SK-N-SH treated with all-trans-retinoic acid at 6 μM for 48 hours (cell line): Measurements from ENCODE around the gene SUCLA2.

ENCODE experiments used
- ATAC-seq: fragments of 200-7000 bp; cut with Tn5 transposase; 3 replicates; pipeline ENCODE4 v1.9.1; 2020; ENCODE audit warnings: mild to moderate bottlenecking, moderate library complexity
- ARNTL ChIP-seq: fragments of 450-650 bp; formaldehyde crosslinking; IDR thresholded peaks from 2 replicates; pipeline ENCODE4 v1.5.0; 2020; ENCODE audit warnings: low read depth, mild to moderate bottlenecking, moderate library complexity, borderline replicate concordance
- BACH2 ChIP-seq: fragments of 250-450 bp; sonication (Bioruptor Pico); IDR thresholded peaks from 2 replicates; pipeline ENCODE4 v1.9.0; 2021; ENCODE audit warnings: mild to moderate bottlenecking, borderline replicate concordance
- CSDC2 ChIP-seq: fragments of 250-450 bp; sonication (Bioruptor Pico); IDR thresholded peaks from 2 replicates; pipeline ENCODE4 v1.5.0; 2020; ENCODE audit warnings: mild to moderate bottlenecking, moderate library complexity
- ESRRG ChIP-seq: fragments of 250-450 bp; sonication (Bioruptor Pico); IDR thresholded peaks from 2 replicates; pipeline ENCODE4 v1.6.1; 2021; ENCODE audit warnings: mild to moderate bottlenecking
- GLIS3 ChIP-seq: fragments of 250-450 bp; sonication (Bioruptor Pico); IDR thresholded peaks from 2 replicates; pipeline ENCODE4 v1.5.0; 2020; ENCODE audit warnings: mild to moderate bottlenecking, moderate library complexity
- OSR1 ChIP-seq: fragments of 250-450 bp; sonication (Bioruptor Pico); IDR thresholded peaks from 2 replicates; pipeline ENCODE4 v1.8.0; 2022; ENCODE audit warnings: moderate library complexity, mild to moderate bottlenecking, inconsistent platforms
- PPARA ChIP-seq: fragments of 250-450 bp; sonication (Bioruptor Pico); IDR thresholded peaks from 2 replicates; pipeline ENCODE4 v1.5.0; 2020; ENCODE audit warnings: mild to moderate bottlenecking, borderline replicate concordance
- RARB ChIP-seq: fragments of 250-450 bp; sonication (Bioruptor Pico); IDR thresholded peaks from 2 replicates; pipeline ENCODE4 v1.8.0; 2021; ENCODE audit warnings: mild to moderate bottlenecking, moderate library complexity
- SNAI2 ChIP-seq: fragments of 250-450 bp; sonication (Bioruptor Pico); IDR thresholded peaks from 2 replicates; pipeline ENCODE4 v1.5.0; 2020; ENCODE audit warnings: mild to moderate bottlenecking, moderate library complexity
- TOX ChIP-seq: fragments of 250-450 bp; sonication (Bioruptor Pico); IDR thresholded peaks from 2 replicates; pipeline ENCODE4 v1.8.0; 2021; ENCODE audit warnings: mild to moderate bottlenecking, moderate library complexity, borderline replicate concordance
- ZC3H10 ChIP-seq: fragments of 250-450 bp; sonication (Bioruptor Pico); IDR thresholded peaks from 2 replicates; pipeline ENCODE4 v1.5.1; 2021; ENCODE audit warnings: mild to moderate bottlenecking, moderate library complexity
- ZFP3 ChIP-seq: fragments of 250-450 bp; sonication (Bioruptor Pico); IDR thresholded peaks from 2 replicates; pipeline ENCODE4 v1.5.0; 2020; ENCODE audit warnings: mild to moderate bottlenecking, moderate library complexity
- ZFP30 ChIP-seq: fragments of 450-650 bp; formaldehyde crosslinking; IDR thresholded peaks from 2 replicates; pipeline ENCODE4 v1.5.0; 2022; ENCODE audit warnings: mild to moderate bottlenecking, moderate library complexity
- ZNF565 ChIP-seq: fragments of 450-650 bp; formaldehyde crosslinking; conservative IDR thresholded peaks from 2 replicates; pipeline ENCODE4 v1.5.0; 2020; ENCODE audit warnings: low read depth, mild to moderate bottlenecking, moderate library complexity
- ZNF70 ChIP-seq: fragments of 450-650 bp; formaldehyde crosslinking; IDR thresholded peaks from 2 replicates; pipeline ENCODE4 v1.5.0; 2020; ENCODE audit warnings: mild to moderate bottlenecking, moderate library complexity
- ZNF8 ChIP-seq: fragments of 450-650 bp; formaldehyde crosslinking; IDR thresholded peaks from 2 replicates; pipeline ENCODE4 v1.5.0; 2020; ENCODE audit warnings: mild to moderate bottlenecking, moderate library complexity
- TF ChIP-seq, protein P1 (sequence below): fragments of 250-450 bp; sonication (Bioruptor Pico); IDR thresholded peaks from 2 replicates; pipeline ENCODE4 v1.8.0; 2021; ENCODE audit warnings: low read depth, mild to moderate bottlenecking, moderate library complexity, borderline replicate concordance
- TF ChIP-seq, protein P2 (sequence below): fragments of 250-450 bp; sonication (Bioruptor Pico); IDR thresholded peaks from 2 replicates; pipeline ENCODE4 v1.5.1; 2020; ENCODE audit warnings: low read depth, mild to moderate bottlenecking, moderate library complexity
- TF ChIP-seq, protein P3 (sequence below): fragments of 250-450 bp; sonication (Bioruptor Pico); IDR thresholded peaks from 2 replicates; pipeline ENCODE4 v1.8.0; 2020; ENCODE audit warnings: mild to moderate bottlenecking, moderate library complexity, borderline replicate concordance
- TF ChIP-seq, protein P4 (sequence below): fragments of 250-450 bp; sonication (Bioruptor Pico); IDR thresholded peaks from 2 replicates; pipeline ENCODE4 v1.5.1; 2021; ENCODE audit warnings: mild to moderate bottlenecking, moderate library complexity
- TF ChIP-seq, protein P5 (sequence below): fragments of 250-450 bp; sonication (Bioruptor Pico); IDR thresholded peaks from 2 replicates; pipeline ENCODE4 v1.5.0; 2020; ENCODE audit warnings: mild to moderate bottlenecking, moderate library complexity

The SUCLA2 gene

DNA sequence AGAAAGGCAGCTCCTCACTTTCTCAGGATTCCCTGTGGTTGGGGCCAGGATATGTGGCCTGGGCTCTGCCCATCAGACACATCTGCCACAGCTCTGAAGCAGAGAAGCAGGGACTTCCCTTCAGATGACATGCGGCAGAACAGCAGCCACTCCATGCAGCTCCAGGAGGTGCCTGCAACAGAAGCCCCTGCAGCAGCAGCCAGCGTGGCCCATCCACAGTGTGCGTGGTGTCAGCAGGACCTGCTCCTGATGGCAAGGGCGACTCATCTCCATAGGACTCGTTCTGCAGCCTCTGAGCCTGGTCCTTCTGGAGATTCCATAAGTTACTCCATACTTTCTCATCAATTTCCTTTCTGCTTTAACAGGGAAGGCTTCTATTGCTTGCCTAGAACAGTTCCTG is 105.0 kb downstream of the SUCLA2 start:
- no peak for ATAC-seq
- TF ChIP-seq, protein P1, sequence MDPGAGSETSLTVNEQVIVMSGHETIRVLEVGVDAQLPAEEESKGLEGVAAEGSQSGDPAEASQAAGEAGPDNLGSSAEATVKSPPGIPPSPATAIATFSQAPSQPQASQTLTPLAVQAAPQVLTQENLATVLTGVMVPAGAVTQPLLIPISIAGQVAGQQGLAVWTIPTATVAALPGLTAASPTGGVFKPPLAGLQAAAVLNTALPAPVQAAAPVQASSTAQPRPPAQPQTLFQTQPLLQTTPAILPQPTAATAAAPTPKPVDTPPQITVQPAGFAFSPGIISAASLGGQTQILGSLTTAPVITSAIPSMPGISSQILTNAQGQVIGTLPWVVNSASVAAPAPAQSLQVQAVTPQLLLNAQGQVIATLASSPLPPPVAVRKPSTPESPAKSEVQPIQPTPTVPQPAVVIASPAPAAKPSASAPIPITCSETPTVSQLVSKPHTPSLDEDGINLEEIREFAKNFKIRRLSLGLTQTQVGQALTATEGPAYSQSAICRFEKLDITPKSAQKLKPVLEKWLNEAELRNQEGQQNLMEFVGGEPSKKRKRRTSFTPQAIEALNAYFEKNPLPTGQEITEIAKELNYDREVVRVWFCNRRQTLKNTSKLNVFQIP (CRISPR knock-in tag), result no peak
- TF ChIP-seq, protein P2, sequence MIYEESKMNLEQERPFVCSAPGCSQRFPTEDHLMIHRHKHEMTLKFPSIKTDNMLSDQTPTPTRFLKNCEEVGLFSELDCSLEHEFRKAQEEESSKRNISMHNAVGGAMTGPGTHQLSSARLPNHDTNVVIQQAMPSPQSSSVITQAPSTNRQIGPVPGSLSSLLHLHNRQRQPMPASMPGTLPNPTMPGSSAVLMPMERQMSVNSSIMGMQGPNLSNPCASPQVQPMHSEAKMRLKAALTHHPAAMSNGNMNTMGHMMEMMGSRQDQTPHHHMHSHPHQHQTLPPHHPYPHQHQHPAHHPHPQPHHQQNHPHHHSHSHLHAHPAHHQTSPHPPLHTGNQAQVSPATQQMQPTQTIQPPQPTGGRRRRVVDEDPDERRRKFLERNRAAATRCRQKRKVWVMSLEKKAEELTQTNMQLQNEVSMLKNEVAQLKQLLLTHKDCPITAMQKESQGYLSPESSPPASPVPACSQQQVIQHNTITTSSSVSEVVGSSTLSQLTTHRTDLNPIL (CRISPR knock-in tag), result no peak
- TF ChIP-seq BACH2 (no peak), PPARA (no peak), TOX (no peak), ZFP3 (CRISPR knock-in tag) (no peak)
- TF ChIP-seq, protein P3, sequence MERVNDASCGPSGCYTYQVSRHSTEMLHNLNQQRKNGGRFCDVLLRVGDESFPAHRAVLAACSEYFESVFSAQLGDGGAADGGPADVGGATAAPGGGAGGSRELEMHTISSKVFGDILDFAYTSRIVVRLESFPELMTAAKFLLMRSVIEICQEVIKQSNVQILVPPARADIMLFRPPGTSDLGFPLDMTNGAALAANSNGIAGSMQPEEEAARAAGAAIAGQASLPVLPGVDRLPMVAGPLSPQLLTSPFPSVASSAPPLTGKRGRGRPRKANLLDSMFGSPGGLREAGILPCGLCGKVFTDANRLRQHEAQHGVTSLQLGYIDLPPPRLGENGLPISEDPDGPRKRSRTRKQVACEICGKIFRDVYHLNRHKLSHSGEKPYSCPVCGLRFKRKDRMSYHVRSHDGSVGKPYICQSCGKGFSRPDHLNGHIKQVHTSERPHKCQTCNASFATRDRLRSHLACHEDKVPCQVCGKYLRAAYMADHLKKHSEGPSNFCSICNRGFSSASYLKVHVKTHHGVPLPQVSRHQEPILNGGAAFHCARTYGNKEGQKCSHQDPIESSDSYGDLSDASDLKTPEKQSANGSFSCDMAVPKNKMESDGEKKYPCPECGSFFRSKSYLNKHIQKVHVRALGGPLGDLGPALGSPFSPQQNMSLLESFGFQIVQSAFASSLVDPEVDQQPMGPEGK, result no peak
- TF ChIP-seq, all 23 proteins: peak for 0

DNA sequence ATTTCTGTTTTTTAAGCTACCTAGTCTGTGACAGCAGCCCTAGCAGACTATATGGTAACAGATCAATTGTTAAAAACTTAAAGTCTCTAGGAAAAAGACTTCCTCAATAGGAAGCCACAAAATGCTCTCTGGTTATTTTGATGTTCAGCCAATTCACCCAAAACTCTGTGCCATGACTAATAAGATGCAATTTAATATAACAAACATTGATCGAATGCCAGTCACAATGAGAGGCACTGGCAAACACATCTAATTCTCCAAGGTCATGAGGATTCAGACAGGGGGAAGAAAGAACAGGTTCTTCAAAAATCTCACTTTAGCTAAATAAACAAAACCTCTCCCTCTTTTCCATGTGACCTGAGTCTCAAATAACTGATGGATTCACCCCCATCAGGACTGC is 107.5 kb downstream of the SUCLA2 start:
- no peak for ATAC-seq
- TF ChIP-seq ZNF70 (CRISPR knock-in tag) (no peak), ZFP30 (CRISPR knock-in tag) (no peak), ZNF565 (CRISPR knock-in tag) (no peak), ARNTL (CRISPR knock-in tag) (no peak), CSDC2 (CRISPR knock-in tag) (no peak), GLIS3 (no peak), RARB (CRISPR knock-in tag) (no peak), ZC3H10 (CRISPR knock-in tag) (no peak), ZFP3 (CRISPR knock-in tag) (no peak), ESRRG (no peak), SNAI2 (CRISPR knock-in tag) (no peak), PPARA (no peak), OSR1 (CRISPR knock-in tag) (no peak), ZNF8 (no peak)
- TF ChIP-seq, protein P3, result no peak
- TF ChIP-seq, protein P4, sequence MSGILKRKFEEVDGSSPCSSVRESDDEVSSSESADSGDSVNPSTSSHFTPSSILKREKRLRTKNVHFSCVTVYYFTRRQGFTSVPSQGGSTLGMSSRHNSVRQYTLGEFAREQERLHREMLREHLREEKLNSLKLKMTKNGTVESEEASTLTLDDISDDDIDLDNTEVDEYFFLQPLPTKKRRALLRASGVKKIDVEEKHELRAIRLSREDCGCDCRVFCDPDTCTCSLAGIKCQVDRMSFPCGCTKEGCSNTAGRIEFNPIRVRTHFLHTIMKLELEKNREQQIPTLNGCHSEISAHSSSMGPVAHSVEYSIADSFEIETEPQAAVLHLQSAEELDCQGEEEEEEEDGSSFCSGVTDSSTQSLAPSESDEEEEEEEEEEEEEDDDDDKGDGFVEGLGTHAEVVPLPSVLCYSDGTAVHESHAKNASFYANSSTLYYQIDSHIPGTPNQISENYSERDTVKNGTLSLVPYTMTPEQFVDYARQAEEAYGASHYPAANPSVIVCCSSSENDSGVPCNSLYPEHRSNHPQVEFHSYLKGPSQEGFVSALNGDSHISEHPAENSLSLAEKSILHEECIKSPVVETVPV (CRISPR knock-in tag), result no peak
- TF ChIP-seq, protein P5, sequence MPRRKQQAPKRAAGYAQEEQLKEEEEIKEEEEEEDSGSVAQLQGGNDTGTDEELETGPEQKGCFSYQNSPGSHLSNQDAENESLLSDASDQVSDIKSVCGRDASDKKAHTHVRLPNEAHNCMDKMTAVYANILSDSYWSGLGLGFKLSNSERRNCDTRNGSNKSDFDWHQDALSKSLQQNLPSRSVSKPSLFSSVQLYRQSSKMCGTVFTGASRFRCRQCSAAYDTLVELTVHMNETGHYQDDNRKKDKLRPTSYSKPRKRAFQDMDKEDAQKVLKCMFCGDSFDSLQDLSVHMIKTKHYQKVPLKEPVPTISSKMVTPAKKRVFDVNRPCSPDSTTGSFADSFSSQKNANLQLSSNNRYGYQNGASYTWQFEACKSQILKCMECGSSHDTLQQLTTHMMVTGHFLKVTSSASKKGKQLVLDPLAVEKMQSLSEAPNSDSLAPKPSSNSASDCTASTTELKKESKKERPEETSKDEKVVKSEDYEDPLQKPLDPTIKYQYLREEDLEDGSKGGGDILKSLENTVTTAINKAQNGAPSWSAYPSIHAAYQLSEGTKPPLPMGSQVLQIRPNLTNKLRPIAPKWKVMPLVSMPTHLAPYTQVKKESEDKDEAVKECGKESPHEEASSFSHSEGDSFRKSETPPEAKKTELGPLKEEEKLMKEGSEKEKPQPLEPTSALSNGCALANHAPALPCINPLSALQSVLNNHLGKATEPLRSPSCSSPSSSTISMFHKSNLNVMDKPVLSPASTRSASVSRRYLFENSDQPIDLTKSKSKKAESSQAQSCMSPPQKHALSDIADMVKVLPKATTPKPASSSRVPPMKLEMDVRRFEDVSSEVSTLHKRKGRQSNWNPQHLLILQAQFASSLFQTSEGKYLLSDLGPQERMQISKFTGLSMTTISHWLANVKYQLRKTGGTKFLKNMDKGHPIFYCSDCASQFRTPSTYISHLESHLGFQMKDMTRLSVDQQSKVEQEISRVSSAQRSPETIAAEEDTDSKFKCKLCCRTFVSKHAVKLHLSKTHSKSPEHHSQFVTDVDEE (CRISPR knock-in tag), result no peak
